Measurements from ENCODE around the gene ENG.

- TF ChIP-seq, protein P1, sequence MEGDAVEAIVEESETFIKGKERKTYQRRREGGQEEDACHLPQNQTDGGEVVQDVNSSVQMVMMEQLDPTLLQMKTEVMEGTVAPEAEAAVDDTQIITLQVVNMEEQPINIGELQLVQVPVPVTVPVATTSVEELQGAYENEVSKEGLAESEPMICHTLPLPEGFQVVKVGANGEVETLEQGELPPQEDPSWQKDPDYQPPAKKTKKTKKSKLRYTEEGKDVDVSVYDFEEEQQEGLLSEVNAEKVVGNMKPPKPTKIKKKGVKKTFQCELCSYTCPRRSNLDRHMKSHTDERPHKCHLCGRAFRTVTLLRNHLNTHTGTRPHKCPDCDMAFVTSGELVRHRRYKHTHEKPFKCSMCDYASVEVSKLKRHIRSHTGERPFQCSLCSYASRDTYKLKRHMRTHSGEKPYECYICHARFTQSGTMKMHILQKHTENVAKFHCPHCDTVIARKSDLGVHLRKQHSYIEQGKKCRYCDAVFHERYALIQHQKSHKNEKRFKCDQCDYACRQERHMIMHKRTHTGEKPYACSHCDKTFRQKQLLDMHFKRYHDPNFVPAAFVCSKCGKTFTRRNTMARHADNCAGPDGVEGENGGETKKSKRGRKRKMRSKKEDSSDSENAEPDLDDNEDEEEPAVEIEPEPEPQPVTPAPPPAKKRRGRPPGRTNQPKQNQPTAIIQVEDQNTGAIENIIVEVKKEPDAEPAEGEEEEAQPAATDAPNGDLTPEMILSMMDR (IDR thresholded peaks at IDR 0.05), result no peak
- TF ChIP-seq POLR2A (IDR thresholded peaks at IDR 0.05), result no peak
Measured at GRCh38 chr9:127855522-127855921, 1.1 kb upstream of the ENG start.
